Limb (tissue), 2 donors: ENCODE measurements around the gene FAM47E.
"Not testable (repeated sequence)": the region's sequence is repeated elsewhere in the genome, so short reads cannot be mapped to it uniquely, and the experiment has no call there.

Experiments used
- DNase-seq, 2 donors: peaks; one replicate each; pipeline ENCODE4 v3.0.0-alpha.2; 2016; ENCODE audit errors: extremely low spot score in 2 of 2

The FAM47E gene

GRCh38 chr4:76267811-76268210 lies 16.3 kb downstream of the FAM47E start:
- no peak for DNase-seq

GRCh38 chr4:76270244-76271175 lies 19.0 kb downstream of the FAM47E start:
- no peak for DNase-seq

GRCh38 chr4:76271248-76271647 lies 19.7 kb downstream of the FAM47E start:
- DNase-seq: no peak

- DNase-seq: no peak
Observed at GRCh38 chr4:76272073-76272472, 20.6 kb downstream of the FAM47E start.

- DNase-seq: no peak
Observed at GRCh38 chr4:76272582-76272981, 21.1 kb downstream of the FAM47E start.

- no peak for DNase-seq
Observed at GRCh38 chr4:76272999-76273398, 21.5 kb downstream of the FAM47E start.

GRCh38 chr4:76275486-76276124 lies 24.1 kb downstream of the FAM47E start:
- DNase-seq: no peak

GRCh38 chr4:76276813-76277212 lies 25.3 kb downstream of the FAM47E start:
- DNase-seq: no peak

- no peak for DNase-seq
Observed at GRCh38 chr4:76277667-76278066, 26.1 kb downstream of the FAM47E start.

- DNase-seq: no peak
Observed at GRCh38 chr4:76278583-76278982, 27.1 kb downstream of the FAM47E start.

GRCh38 chr4:76279462-76279861 lies 27.9 kb downstream of the FAM47E start:
- no peak for DNase-seq

GRCh38 chr4:76280488-76281441 lies 29.2 kb downstream of the FAM47E start:
- no peak for DNase-seq

- not testable (repeated sequence) for DNase-seq
Observed at GRCh38 chr4:76281594-76281993, 30.1 kb downstream of the FAM47E start.

- DNase-seq: no peak
Observed at GRCh38 chr4:76282941-76283689, 31.6 kb downstream of the FAM47E start.

- no peak for DNase-seq
Observed at GRCh38 chr4:76283900-76284299, 32.4 kb downstream of the FAM47E start.

- DNase-seq: not testable (repeated sequence)
Observed at GRCh38 chr4:76287811-76288210, 36.3 kb downstream of the FAM47E start.

- no peak for DNase-seq
Observed at GRCh38 chr4:76292730-76293129, 41.2 kb downstream of the FAM47E start.

GRCh38 chr4:76293772-76294171 lies 42.3 kb downstream of the FAM47E start:
- no peak for DNase-seq

- no peak for DNase-seq
Observed at GRCh38 chr4:76296286-76296820, 44.8 kb downstream of the FAM47E start.

GRCh38 chr4:76298227-76298626 lies 46.7 kb downstream of the FAM47E start:
- no peak for DNase-seq

- no peak for DNase-seq
Observed at GRCh38 chr4:76300012-76300411, 48.5 kb downstream of the FAM47E start.
